Neutrophil (primary cell): Measurements from ENCODE around the gene TRAF2.

ENCODE experiments used
- H3K27ac ChIP-seq: fragments of 200-600 bp; sonication (generic); 2 replicates; pipeline ENCODE4 v1.5.1; 2016; ENCODE audit warnings: mild to moderate bottlenecking, moderate library complexity
- H3K27me3 ChIP-seq: fragments of 200-600 bp; sonication (generic); 2 replicates; pipeline ENCODE4 v1.6.0; 2016; ENCODE audit warnings: mild to moderate bottlenecking
- H3K36me3 ChIP-seq: fragments of 200-600 bp; sonication (generic); 2 replicates; pipeline ENCODE4 v1.5.1; 2017
- H3K4me1 ChIP-seq, 2 experiments: fragments of 200-600 bp in 1 of 2; sonication (generic) in 1 of 2; 1 replicate in 1 of 2; 2 replicates in 1 of 2; pipeline versions ENCODE4 v1.5.1 to v1.6.1; 2013 to 2016; ENCODE audit warnings: low read depth in 1 of 2, low read length in 1 of 2, mild to moderate bottlenecking in 1 of 2, moderate library complexity in 1 of 2; ENCODE audit not compliant: control insufficient read depth in 1 of 2, insufficient read depth in 1 of 2
- H3K4me3 ChIP-seq, 2 experiments: fragments of 200-600 bp in 1 of 2; sonication (generic) in 1 of 2; 1 replicate in 1 of 2; 2 replicates in 1 of 2; pipeline ENCODE4 v1.5.1; 2013 to 2016; ENCODE audit warnings: low read depth in 1 of 2, low read length in 1 of 2, mild to moderate bottlenecking in 1 of 2, moderate library complexity in 1 of 2
- H3K9me3 ChIP-seq: fragments of 200-600 bp; sonication (generic); 2 replicates; pipeline ENCODE4 v1.5.1; 2016
- CTCF ChIP-seq: fragments of 200-600 bp; sonication (generic); IDR thresholded peaks from 2 replicates; pipeline ENCODE4 v1.5.1; 2016; ENCODE audit warnings: antibody characterized with exemption

Gene TRAF2

GRCh38 chr9:136944519-136945332, 58.4 kb downstream of the TRAF2 start, which contains the start of the genes C8G and FBXW5:
Gene C8G (plus strand): TSS chr9:136945243. CDS start chr9:136945321, 78 bp downstream.
Gene FBXW5 (minus strand): TSS chr9:136944738. CDS start chr9:136944083, 655 bp downstream.
- TF ChIP-seq CTCF = peak; percentile 99
- Histone ChIP-seq H3K9me3 (no peaks in the 10 kb centered on the region), H3K36me3 (peaks cover 36% of the 10 kb centered on the region), H3K4me3 (peak within 1 kb of the TSS; percentile 78 to 83), H3K4me1 (peaks cover 22 to 24% of the 10 kb centered on the region in 2 experiments), H3K27me3 (no peaks in the 10 kb centered on the region), H3K27ac (peak within 1 kb of the TSS; percentile 94)

GRCh38 chr9:136945333-136946227, 59.3 kb downstream of the TRAF2 start:
- H3K4me1 ChIP-seq = peaks cover 28 to 32% of the 10 kb centered on the region in 2 experiments
- H3K27ac ChIP-seq = no peak overlapping the region
- no peak overlapping the region for H3K4me3 ChIP-seq

GRCh38 chr9:136946228-136947027, 60.1 kb downstream of the TRAF2 start:
- Histone ChIP-seq H3K36me3 (peaks cover 19% of the 10 kb centered on the region), H3K9me3 (no peaks in the 10 kb centered on the region), H3K4me3 (no peak overlapping the region), H3K27me3 (no peaks in the 10 kb centered on the region), H3K27ac (no peak overlapping the region), H3K4me1 (peaks cover 29 to 33% of the 10 kb centered on the region in 2 experiments)
- TF ChIP-seq CTCF = no peak

More at GRCh38 chr9:136945333-136946227, 59.3 kb downstream of the TRAF2 start:
- H3K27me3 ChIP-seq = no peaks in the 10 kb centered on the region
- peaks cover 28% of the 10 kb centered on the region for H3K36me3 ChIP-seq
- no peaks in the 10 kb centered on the region for H3K9me3 ChIP-seq
- no peak for TF ChIP-seq CTCF

- no peaks in the 10 kb centered on the region for H3K9me3 ChIP-seq
- peaks cover 29 to 33% of the 10 kb centered on the region in 2 experiments for H3K4me1 ChIP-seq
- no peak overlapping the region for H3K27ac ChIP-seq
- H3K36me3 ChIP-seq = peaks cover 11% of the 10 kb centered on the region
- no peaks in the 10 kb centered on the region for H3K27me3 ChIP-seq
- no peak overlapping the region for H3K4me3 ChIP-seq
- TF ChIP-seq CTCF = no peak
Observed at GRCh38 chr9:136947028-136947891, 60.9 kb downstream of the TRAF2 start.
